PC-9 (cell line): ENCODE measurements around the gene LMBR1. TPM values are rescaled to one million over a fixed set of nuclear protein-coding genes. Genes with fewer than 3 reads are reported as not detected.

ENCODE experiments used
- BruUV-seq: library from RNA; stranded (reverse); fragments of 400-500 nt; replicated peaks from 2 replicates; lab custom pipeline; 2021; lab: Mats Ljungman, UMichigan
- CTCF ChIA-PET: fragments of 300-600 bp; sonication (Branson Sonifier 250); formaldehyde crosslinking; loops from one replicate; lab custom pipeline; 2022; ENCODE audit warnings: antibody characterized with exemption; lab: Charles Lee
- POLR2A ChIA-PET: fragments of 300-600 bp; sonication (Branson Sonifier 250); formaldehyde crosslinking; loops from one replicate; lab custom pipeline; 2022; ENCODE audit warnings: antibody characterized with exemption; ENCODE audit not compliant: unreplicated experiment; lab: Charles Lee
- DNase-seq, 2 experiments: peaks; one replicate each; pipeline versions ENCODE4 v3.0.0 to v3.0.0-alpha.2; 2015 to 2022; ENCODE audit warnings: mixed read lengths in 1 of 2
- H2AFZ ChIP-seq: fragments of 200-600 bp; sonication (generic); 2 replicates; pipeline ENCODE4 v1.8.1; 2017; ENCODE audit warnings: antibody characterized with exemption
- H3F3A ChIP-seq: fragments of 200-600 bp; sonication (generic); 2 replicates; pipeline ENCODE4 v1.8.1; 2017; ENCODE audit warnings: antibody characterized with exemption, mild to moderate bottlenecking, low read depth; ENCODE audit not compliant: insufficient read depth
- H3K27ac ChIP-seq: fragments of 200-600 bp; sonication (generic); 2 replicates; pipeline ENCODE4 v1.6.1; 2016; ENCODE audit warnings: mixed run types
- H3K27me3 ChIP-seq: fragments of 200-600 bp; sonication (generic); 2 replicates; pipeline ENCODE4 v1.6.1; 2016; ENCODE audit warnings: low read depth, mixed run types; ENCODE audit not compliant: insufficient read depth
- H3K36me3 ChIP-seq: fragments of 200-600 bp; sonication (generic); 2 replicates; pipeline ENCODE4 v1.6.1; 2016; ENCODE audit warnings: low read depth, mixed run types
- H3K4me1 ChIP-seq: fragments of 200-600 bp; sonication (generic); replicated peaks from 2 replicates; pipeline ENCODE4 v1.6.1; 2016; ENCODE audit warnings: mixed run types; ENCODE audit not compliant: insufficient read depth
- H3K4me2 ChIP-seq: fragments of 200-600 bp; sonication (generic); 2 replicates; pipeline ENCODE4 v1.6.1; 2017; ENCODE audit warnings: mixed run types
- H3K4me3 ChIP-seq: fragments of 200-600 bp; sonication (generic); 2 replicates; pipeline ENCODE4 v1.6.1; 2016; ENCODE audit warnings: mixed run types
- H3K79me2 ChIP-seq: fragments of 200-600 bp; sonication (generic); 2 replicates; pipeline ENCODE4 v1.6.1; 2017; ENCODE audit warnings: low read depth, mixed run types
- H3K9me2 ChIP-seq: fragments of 200-600 bp; sonication (generic); 2 replicates; pipeline ENCODE4 v1.8.1; 2017; ENCODE audit warnings: mild to moderate bottlenecking; ENCODE audit not compliant: insufficient read depth
- H3K9me3 ChIP-seq: fragments of 200-600 bp; sonication (generic); 2 replicates; pipeline ENCODE4 v1.8.1; 2016; ENCODE audit warnings: low read depth; ENCODE audit not compliant: insufficient read depth
- H4K20me1 ChIP-seq: fragments of 200-600 bp; sonication (generic); 2 replicates; pipeline ENCODE4 v1.8.1; 2017; ENCODE audit not compliant: insufficient read depth
- EZH2 ChIP-seq: fragments of 200-600 bp; sonication (generic); IDR thresholded peaks from 2 replicates; pipeline ENCODE4 v1.8.0; 2017; ENCODE audit warnings: antibody characterized with exemption, low read depth
- intact Hi-C: fragments of 100-400 bp; cut with micrococcal nuclease; formaldehyde crosslinking; loops from one replicate; pipeline ENCODE4 v1.10.0; 2022; ENCODE audit not compliant: unreplicated experiment
- total RNA-seq: library from RNA; stranded (reverse); gene quantifications from 2 replicates; pipeline ENCODE4 v1.2.3, GENCODE V29; 2021
- TF ChIP-seq, protein P1 (sequence below): fragments of 200-600 bp; sonication (generic); conservative IDR thresholded peaks from 2 replicates; pipeline ENCODE4 v1.6.1; 2017; ENCODE audit warnings: mixed run types, antibody characterized with exemption, mild to moderate bottlenecking, moderate library complexity

The LMBR1 gene
- total RNA-seq, 1 experiment from 2014 or later = 85.0 TPM

DNA sequence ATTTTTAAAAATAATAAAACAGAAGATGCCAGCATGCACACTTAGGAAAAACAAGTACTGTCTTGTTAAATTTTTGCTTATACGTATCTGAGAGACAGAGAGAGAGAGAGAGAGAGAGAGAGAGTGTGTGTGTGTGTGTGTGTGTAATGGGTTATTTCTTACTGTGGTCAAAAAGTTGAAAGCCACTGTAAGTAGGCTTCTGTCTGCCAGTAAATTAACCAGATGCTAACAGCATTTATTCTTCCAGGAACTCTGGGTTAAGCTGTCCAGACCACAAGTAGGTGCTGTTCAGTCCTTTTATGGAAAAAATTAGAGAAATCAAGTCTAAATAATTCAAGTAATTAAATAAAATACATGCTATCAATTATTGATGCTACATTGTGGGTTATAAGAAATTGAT, 212.7 kb downstream of the LMBR1 start:
- H3K36me3 ChIP-seq = 0 out of 2 replicates have a peak, but pooled peaks cover 11% of the 10 kb centered on the region
- ChIA-PET POLR2A (no interaction called here), CTCF (no interaction called here)
- H3F3A ChIP-seq = no peaks in the 10 kb centered on the region
- no peak overlapping the region for H3K4me3 ChIP-seq
- TF ChIP-seq, protein P1, sequence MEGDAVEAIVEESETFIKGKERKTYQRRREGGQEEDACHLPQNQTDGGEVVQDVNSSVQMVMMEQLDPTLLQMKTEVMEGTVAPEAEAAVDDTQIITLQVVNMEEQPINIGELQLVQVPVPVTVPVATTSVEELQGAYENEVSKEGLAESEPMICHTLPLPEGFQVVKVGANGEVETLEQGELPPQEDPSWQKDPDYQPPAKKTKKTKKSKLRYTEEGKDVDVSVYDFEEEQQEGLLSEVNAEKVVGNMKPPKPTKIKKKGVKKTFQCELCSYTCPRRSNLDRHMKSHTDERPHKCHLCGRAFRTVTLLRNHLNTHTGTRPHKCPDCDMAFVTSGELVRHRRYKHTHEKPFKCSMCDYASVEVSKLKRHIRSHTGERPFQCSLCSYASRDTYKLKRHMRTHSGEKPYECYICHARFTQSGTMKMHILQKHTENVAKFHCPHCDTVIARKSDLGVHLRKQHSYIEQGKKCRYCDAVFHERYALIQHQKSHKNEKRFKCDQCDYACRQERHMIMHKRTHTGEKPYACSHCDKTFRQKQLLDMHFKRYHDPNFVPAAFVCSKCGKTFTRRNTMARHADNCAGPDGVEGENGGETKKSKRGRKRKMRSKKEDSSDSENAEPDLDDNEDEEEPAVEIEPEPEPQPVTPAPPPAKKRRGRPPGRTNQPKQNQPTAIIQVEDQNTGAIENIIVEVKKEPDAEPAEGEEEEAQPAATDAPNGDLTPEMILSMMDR = no peak
- no peak for TF ChIP-seq EZH2
- no peaks in the 10 kb centered on the region for H3K79me2 ChIP-seq
- no peaks in the 10 kb centered on the region for H3K4me1 ChIP-seq
- no peaks in the 10 kb centered on the region for H3K9me2 ChIP-seq
- H2AFZ ChIP-seq = no peak overlapping the region
- intact Hi-C loops = no loop called here
- H3K27ac ChIP-seq = no peak overlapping the region
- H3K4me2 ChIP-seq = no peak overlapping the region
- H3K27me3 ChIP-seq = no peaks in the 10 kb centered on the region
- DNase-seq = no peak
- H4K20me1 ChIP-seq = 0 out of 2 replicates have a peak, but pooled peaks cover 4% of the 10 kb centered on the region
- BruUV-seq = no TSS peak
- no peaks in the 10 kb centered on the region for H3K9me3 ChIP-seq

DNA sequence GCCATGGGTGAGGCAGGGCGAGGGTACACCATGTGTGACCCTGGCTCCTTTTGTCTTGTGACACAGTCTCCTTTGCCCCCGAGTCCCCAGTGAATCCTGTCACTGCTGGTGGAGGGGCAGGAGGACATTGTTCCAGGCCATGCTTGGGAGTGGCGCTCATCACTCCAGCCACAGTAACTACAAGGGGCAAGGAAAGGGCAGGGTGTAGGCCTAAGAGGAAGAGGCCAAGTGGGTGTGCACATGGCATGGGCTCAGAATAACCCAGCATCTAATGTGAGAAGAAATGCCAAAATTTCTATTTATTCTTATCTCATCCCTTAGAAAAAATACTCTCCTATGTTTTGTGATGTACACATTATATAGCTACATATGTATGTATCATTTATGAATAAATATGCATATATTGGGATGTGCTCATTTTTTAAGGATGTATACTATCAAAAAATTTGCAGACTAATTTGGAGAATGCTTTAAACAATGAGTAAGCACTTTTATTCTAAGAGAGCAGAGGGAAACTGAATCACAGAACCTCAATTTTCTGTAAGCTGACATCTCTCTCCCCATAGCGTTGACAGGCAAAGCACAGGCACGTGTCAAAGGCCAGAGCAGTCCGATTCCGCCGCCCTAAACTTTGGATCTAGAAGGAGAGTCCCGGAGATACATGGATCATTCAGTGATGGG, 215.5 kb downstream of the LMBR1 start:
- Histone ChIP-seq H3K4me2 (no peak overlapping the region), H4K20me1 (0 out of 2 replicates have a peak, but pooled peaks cover 7% of the 10 kb centered on the region), H3K27ac (no peak overlapping the region), H2AFZ (no peak overlapping the region), H3K9me2 (no peaks in the 10 kb centered on the region), H3K9me3 (no peaks in the 10 kb centered on the region), H3K4me3 (no peak overlapping the region), H3F3A (no peaks in the 10 kb centered on the region), H3K4me1 (no peaks in the 10 kb centered on the region), H3K79me2 (no peaks in the 10 kb centered on the region), H3K36me3 (0 out of 2 replicates have a peak, but pooled peaks cover 11% of the 10 kb centered on the region), H3K27me3 (no peaks in the 10 kb centered on the region)
- BruUV-seq = no TSS peak
- CTCF ChIA-PET = no interaction called here
- POLR2A ChIA-PET = no interaction called here
- DNase-seq = no peak
- TF ChIP-seq, protein P1 = no peak
- TF ChIP-seq EZH2 = no peak
- intact Hi-C loops = no loop called here

DNA sequence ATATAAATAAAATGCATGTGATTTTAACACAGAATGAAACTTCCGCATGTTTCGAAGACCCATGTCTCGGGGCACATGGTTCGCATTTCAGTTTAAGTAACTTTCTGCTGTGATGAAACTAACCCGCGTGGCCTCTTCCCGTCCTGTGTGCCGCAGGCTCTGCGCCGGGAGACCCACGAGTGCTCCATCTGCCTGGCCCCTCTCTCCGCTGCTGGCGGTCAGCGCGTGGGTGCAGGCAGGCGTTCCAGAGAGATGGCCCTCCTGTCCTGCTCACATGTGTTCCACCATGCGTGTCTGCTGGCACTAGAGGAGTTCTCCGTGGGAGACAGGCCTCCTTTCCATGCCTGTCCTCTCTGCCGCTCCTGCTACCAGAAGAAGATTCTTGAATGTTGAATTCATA, 216.7 kb downstream of the LMBR1 start:
- ChIA-PET POLR2A (no interaction called here), CTCF (no interaction called here)
- intact Hi-C loops = no loop called here
- H3K4me3 ChIP-seq = no peak overlapping the region
- no peaks in the 10 kb centered on the region for H3K9me2 ChIP-seq
- H3K9me3 ChIP-seq = no peaks in the 10 kb centered on the region
- H3K27ac ChIP-seq = no peak overlapping the region
- no peaks in the 10 kb centered on the region for H3F3A ChIP-seq
- H3K4me1 ChIP-seq = no peaks in the 10 kb centered on the region
- H3K36me3 ChIP-seq = 0 out of 2 replicates have a peak, but pooled peaks cover 5% of the 10 kb centered on the region
- TF ChIP-seq, protein P1 = no peak
- no peak for TF ChIP-seq EZH2
- BruUV-seq = no TSS peak
- DNase-seq = no peak
- no peaks in the 10 kb centered on the region for H3K79me2 ChIP-seq
- H3K27me3 ChIP-seq = no peaks in the 10 kb centered on the region
- peaks cover 8% of the 10 kb centered on the region; the same call in 1 of the 2 replicates for H4K20me1 ChIP-seq
- no peak overlapping the region for H3K4me2 ChIP-seq
- no peak overlapping the region for H2AFZ ChIP-seq
